ENCODE results near the gene ZFX.

ZFX gene

GRCh38 chrX:24243188-24243587 is 93.7 kb downstream of the ZFX start:
- no peak for DNase-seq

- DNase-seq: no peak
These were observed 94.2 kb downstream of the ZFX start for GRCh38 chrX:24243692-24244091.

GRCh38 chrX:24245202-24245601 is 95.7 kb downstream of the ZFX start:
- DNase-seq: no peak

GRCh38 chrX:24248042-24248441 is 98.5 kb downstream of the ZFX start:
- DNase-seq: no peak

- DNase-seq: no peak
These were observed 103.5 kb downstream of the ZFX start for GRCh38 chrX:24253030-24253429.

- DNase-seq: no peak
These were observed 103.9 kb downstream of the ZFX start for GRCh38 chrX:24253469-24253868.

GRCh38 chrX:24257011-24257410 is 107.5 kb downstream of the ZFX start:
- DNase-seq: no peak

- DNase-seq: no peak
These were observed 110.2 kb downstream of the ZFX start for GRCh38 chrX:24259544-24260240.

- peak; percentile 26 for DNase-seq
These were observed 111.5 kb downstream of the ZFX start for GRCh38 chrX:24260842-24261550.

- DNase-seq: no peak
These were observed 112.8 kb downstream of the ZFX start for GRCh38 chrX:24262309-24262708.

GRCh38 chrX:24264383-24264782 is 114.9 kb downstream of the ZFX start:
- no peak for DNase-seq
